Uterus (tissue), 2 donors: Measurements from ENCODE around the gene JCHAIN.

ENCODE experiments used
- POLR2A ChIP-seq, 2 donors: fragments of 450-650 bp; IDR thresholded peaks; one replicate each; pipeline ENCODE4 v1.6.1; 2016; ENCODE audit warnings: antibody characterized with exemption in 2 of 2, mild to moderate bottlenecking in 1 of 2, moderate library complexity in 1 of 2
- TF ChIP-seq, protein P1 (sequence below), 4 experiments: fragments of 200-600 bp in 2 of 4; fragments of 450-650 bp in 2 of 4; sonication (generic) in 2 of 4; IDR thresholded peaks; one replicate each; pipeline ENCODE4 v1.5.1; 2016 to 2019; ENCODE audit warnings: antibody characterized with exemption in 4 of 4, mild to moderate bottlenecking in 2 of 4, moderate library complexity in 1 of 4

DNA sequence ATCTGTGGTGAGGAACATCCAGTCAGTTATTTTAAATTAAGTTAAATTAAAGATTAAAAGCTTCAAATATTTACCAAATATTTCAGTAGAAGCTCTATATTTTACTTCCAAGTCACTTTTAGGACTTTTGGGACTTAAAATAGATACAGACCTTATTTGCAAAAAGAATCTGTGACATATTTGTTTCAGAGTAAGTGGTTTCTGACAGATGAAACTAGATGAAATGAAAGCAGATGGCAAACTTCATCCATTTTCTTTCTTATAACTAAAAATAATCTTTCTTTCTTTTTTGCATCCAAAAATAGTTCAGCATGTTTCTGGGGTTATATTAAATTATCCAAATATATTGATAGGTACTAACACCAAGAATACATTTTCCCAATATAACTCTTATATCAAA lies 15.4 kb upstream of the JCHAIN start:
- TF ChIP-seq, protein P1, sequence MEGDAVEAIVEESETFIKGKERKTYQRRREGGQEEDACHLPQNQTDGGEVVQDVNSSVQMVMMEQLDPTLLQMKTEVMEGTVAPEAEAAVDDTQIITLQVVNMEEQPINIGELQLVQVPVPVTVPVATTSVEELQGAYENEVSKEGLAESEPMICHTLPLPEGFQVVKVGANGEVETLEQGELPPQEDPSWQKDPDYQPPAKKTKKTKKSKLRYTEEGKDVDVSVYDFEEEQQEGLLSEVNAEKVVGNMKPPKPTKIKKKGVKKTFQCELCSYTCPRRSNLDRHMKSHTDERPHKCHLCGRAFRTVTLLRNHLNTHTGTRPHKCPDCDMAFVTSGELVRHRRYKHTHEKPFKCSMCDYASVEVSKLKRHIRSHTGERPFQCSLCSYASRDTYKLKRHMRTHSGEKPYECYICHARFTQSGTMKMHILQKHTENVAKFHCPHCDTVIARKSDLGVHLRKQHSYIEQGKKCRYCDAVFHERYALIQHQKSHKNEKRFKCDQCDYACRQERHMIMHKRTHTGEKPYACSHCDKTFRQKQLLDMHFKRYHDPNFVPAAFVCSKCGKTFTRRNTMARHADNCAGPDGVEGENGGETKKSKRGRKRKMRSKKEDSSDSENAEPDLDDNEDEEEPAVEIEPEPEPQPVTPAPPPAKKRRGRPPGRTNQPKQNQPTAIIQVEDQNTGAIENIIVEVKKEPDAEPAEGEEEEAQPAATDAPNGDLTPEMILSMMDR (IDR thresholded peaks at IDR 0.05) = no peak
- TF ChIP-seq POLR2A (IDR thresholded peaks at IDR 0.05) = no peak
